ENCODE data around the gene SLC8A3.

The SLC8A3 gene

GRCh38 chr14:70188659-70189455, at the start of gene SLC8A3:
Gene SLC8A3 (minus strand): TSS chr14:70188951. CDS start chr14:70168422, 20,529 bp downstream.
- TF ChIP-seq CTCF (IDR thresholded peaks at IDR 0.05) = no peak

- no peak for TF ChIP-seq CTCF (IDR thresholded peaks at IDR 0.05)
These were observed 49.0 kb upstream of the SLC8A3 start for GRCh38 chr14:70237710-70238109.

- TF ChIP-seq CTCF (IDR thresholded peaks at IDR 0.05) = no peak
These were observed 45.6 kb upstream of the SLC8A3 start for GRCh38 chr14:70234066-70234950.

GRCh38 chr14:70213721-70214282, 25.1 kb upstream of the SLC8A3 start:
- TF ChIP-seq CTCF (IDR thresholded peaks at IDR 0.05) = no peak

GRCh38 chr14:70212752-70213151, 24.0 kb upstream of the SLC8A3 start:
- TF ChIP-seq CTCF (IDR thresholded peaks at IDR 0.05) = no peak

GRCh38 chr14:70208380-70208779, 19.6 kb upstream of the SLC8A3 start:
- no peak for TF ChIP-seq CTCF (IDR thresholded peaks at IDR 0.05)

GRCh38 chr14:70203686-70204085, 14.9 kb upstream of the SLC8A3 start:
- no peak for TF ChIP-seq CTCF (IDR thresholded peaks at IDR 0.05)
